Measurements from ENCODE around the gene RAPGEF1.
A peak's percentile ranks its signal among the peaks of the same experiment; 100 is the strongest.

DNA sequence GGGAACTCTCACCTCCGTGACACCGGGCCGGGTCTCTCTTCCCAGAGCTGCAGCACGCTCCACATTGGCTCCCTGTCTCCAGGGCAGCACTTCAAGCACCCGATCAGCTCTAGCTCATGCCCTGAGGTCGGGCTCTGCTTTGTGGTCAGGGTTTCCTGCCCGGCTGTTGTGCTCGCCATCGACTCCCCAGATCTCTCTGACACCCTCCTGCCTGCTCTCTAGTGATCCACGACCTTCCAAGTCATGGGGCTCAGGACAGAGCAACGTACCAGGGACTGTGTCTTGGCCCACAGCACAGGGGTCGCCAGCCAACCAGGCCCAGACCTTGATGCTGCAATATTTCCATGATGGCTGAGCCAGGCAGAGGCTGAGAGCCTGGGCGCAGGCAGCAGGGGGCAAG is 149.4 kb downstream of the RAPGEF1 start:
- no peak for TF ChIP-seq FOS (IDR thresholded peaks at IDR 0.05; ENCODE audit: borderline replicate concordance, insufficient read depth, low read length)
- peak; percentile 5 for TF ChIP-seq POLR2A (IDR thresholded peaks at IDR 0.05; ENCODE audit: low read depth, low read length)
